HepG2 (cell line): ENCODE measurements around the gene GARS1. TPM values are rescaled to one million over a fixed set of nuclear protein-coding genes. Genes with fewer than 3 reads are reported as not detected.

ENCODE experiments used
- ATAC-seq: fragments of 200-7000 bp; cut with Tn5 transposase; 3 replicates; pipeline ENCODE4 v1.9.1; 2020; ENCODE audit warnings: mild to moderate bottlenecking, moderate library complexity
- BruUV-seq: library from RNA; stranded (reverse); fragments of 400-500 nt; replicated peaks from 2 replicates; lab custom pipeline; 2021; lab: Mats Ljungman, UMichigan
- CTCF ChIA-PET: fragments of 300-600 bp; formaldehyde crosslinking; extraction: SDS; loops from one replicate; lab custom pipeline; 2021; ENCODE audit warnings: low total read pairs, inconsistent platforms, low intra/inter-chr PET ratio; lab: Yijun Ruan, JAX
- POLR2A ChIA-PET: fragments of 350-600 bp; sonication (Branson Sonifier 250); formaldehyde crosslinking; loops from one replicate; lab custom pipeline; 2020; ENCODE audit warnings: antibody characterized with exemption, inconsistent platforms; lab: Yijun Ruan, JAX
- DNase-seq: peaks from one replicate; pipeline ENCODE4 v3.0.0-alpha.2; 2015; ENCODE audit warnings: low spot score
- FAIRE-seq: peaks from 3 replicates; lab custom pipeline; 2011; peaks lifted over from hg19 to GRCh38; lab: Jason Lieb, UNC
- H2AFZ ChIP-seq: one replicate; pipeline ENCODE4 v1.6.1; 2011; ENCODE audit warnings: low read length, inconsistent platforms
- H3K27ac ChIP-seq: fragments of 300-600 bp; 3 replicates; pipeline ENCODE4 v1.8.0; 2011; ENCODE audit warnings: mixed run types, mild to moderate bottlenecking, mixed read lengths, low read length, inconsistent platforms; ENCODE audit not compliant: insufficient read depth; ENCODE audit errors: extremely low read length
- H3K27me3 ChIP-seq, 2 experiments: fragments of 200-600 bp in 1 of 2; 2 replicates in 1 of 2; 3 replicates in 1 of 2; pipeline versions ENCODE4 v1.6.0 to v1.8.0; 2011; ENCODE audit warnings: low read length in 2 of 2, mild to moderate bottlenecking in 2 of 2, moderate library complexity in 2 of 2, inconsistent platforms in 1 of 2; ENCODE audit not compliant: insufficient read depth in 2 of 2, control insufficient read depth in 1 of 2
- H3K36me3 ChIP-seq, 2 experiments: fragments of 200-600 bp in 1 of 2; replicated peaks in 1 of 2; 2 replicates in 1 of 2; 3 replicates in 1 of 2; pipeline versions ENCODE4 v1.5.1 to v1.8.0; 2011; ENCODE audit warnings: low read length in 2 of 2, inconsistent platforms in 1 of 2; ENCODE audit not compliant: insufficient read depth in 2 of 2, control insufficient read depth in 1 of 2
- H3K4me1 ChIP-seq: 2 replicates; pipeline ENCODE4 v1.5.1; 2012; ENCODE audit warnings: low read length, inconsistent platforms; ENCODE audit not compliant: insufficient read depth
- H3K4me2 ChIP-seq: 2 replicates; pipeline ENCODE4 v1.6.0; 2011; ENCODE audit warnings: low read depth, low read length, inconsistent platforms
- H3K4me3 ChIP-seq, 3 experiments: fragments of 200-600 bp in 1 of 3; sonication (generic), shearing (Covaris generic) in 1 of 3; replicated peaks in 1 of 3; 2 replicates each; pipeline ENCODE4 v1.5.1; 2011 to 2016; ENCODE audit warnings: low read length in 3 of 3, inconsistent platforms in 2 of 3, low read depth in 2 of 3, mild to moderate bottlenecking in 2 of 3, control low read depth in 1 of 3, mixed read lengths in 1 of 3; ENCODE audit not compliant: insufficient read depth in 1 of 3
- H3K79me2 ChIP-seq: one replicate; pipeline ENCODE4 v1.6.1; 2011; ENCODE audit warnings: low read length, inconsistent platforms; ENCODE audit not compliant: insufficient read depth
- H3K9ac ChIP-seq: 2 replicates; pipeline ENCODE4 v1.6.0; 2011; ENCODE audit warnings: mild to moderate bottlenecking, low read depth, low read length, inconsistent platforms; ENCODE audit not compliant: insufficient read depth
- H3K9me3 ChIP-seq: 2 replicates; pipeline ENCODE4 v1.5.1; 2012; ENCODE audit warnings: mild to moderate bottlenecking, low read length
- H4K20me1 ChIP-seq: 2 replicates; pipeline ENCODE4 v1.6.0; 2011; ENCODE audit warnings: inconsistent platforms, mild to moderate bottlenecking, low read length, moderate library complexity; ENCODE audit not compliant: insufficient read depth
- ADNP ChIP-seq: sonication (generic); formaldehyde crosslinking; IDR thresholded peaks from 2 replicates; pipeline ENCODE4 v1.4.0; 2020; ENCODE audit warnings: missing genetic modification reagents
- NCOR1 ChIP-seq: fragments of 200-600 bp; sonication (generic); IDR thresholded peaks from 2 replicates; pipeline ENCODE4 v1.7.0; 2017; ENCODE audit warnings: antibody characterized with exemption, low read length, borderline replicate concordance
- NFAT5 ChIP-seq: sonication (generic); formaldehyde crosslinking; IDR thresholded peaks from 2 replicates; pipeline ENCODE4 v1.4.0; 2020; ENCODE audit warnings: missing genetic modification reagents
- NONO ChIP-seq, 2 experiments: fragments of 450-650 bp in 1 of 2; sonication (generic) in 1 of 2; formaldehyde crosslinking in 1 of 2; IDR thresholded peaks in 1 of 2; conservative IDR thresholded peaks in 1 of 2; 2 replicates each; pipeline versions ENCODE4 v1.6.1 to v1.8.0; 2017 to 2022; ENCODE audit warnings: mild to moderate bottlenecking in 1 of 2, missing genetic modification reagents in 1 of 2, moderate library complexity in 1 of 2
- PAF1 ChIP-seq: IDR thresholded peaks from 2 replicates; pipeline ENCODE4 v1.6.1; 2016; ENCODE audit warnings: missing genetic modification reagents, missing compliant biosample characterization
- PTBP1 ChIP-seq: fragments of 200-400 bp; formaldehyde crosslinking; IDR thresholded peaks from 2 replicates; pipeline ENCODE4 v1.6.1; 2018; ENCODE audit warnings: low read length, low read depth; ENCODE audit not compliant: poor library complexity, severe bottlenecking
- SOX13 ChIP-seq, 3 experiments: fragments of 450-650 bp in 1 of 3; sonication (generic) in 1 of 3; formaldehyde crosslinking in 1 of 3; IDR thresholded peaks in 2 of 3; conservative IDR thresholded peaks in 1 of 3; 2 replicates each; pipeline versions ENCODE4 v1.5.0 to v1.6.1; 2016 to 2020; ENCODE audit warnings: antibody characterized with exemption in 1 of 3, mild to moderate bottlenecking in 1 of 3, missing compliant biosample characterization in 1 of 3, missing genetic modification reagents in 1 of 3, moderate library complexity in 1 of 3
- ZBTB3 ChIP-seq: sonication (generic); formaldehyde crosslinking; IDR thresholded peaks from 2 replicates; pipeline ENCODE4 v1.4.0; 2020; ENCODE audit warnings: low read depth, mild to moderate bottlenecking, moderate library complexity, missing genetic modification reagents, borderline replicate concordance
- ZNF225 ChIP-seq: sonication (generic); formaldehyde crosslinking; IDR thresholded peaks from 2 replicates; pipeline ENCODE4 v1.4.0; 2020; ENCODE audit warnings: mild to moderate bottlenecking, missing genetic modification reagents
- ZNF333 ChIP-seq: sonication (generic); formaldehyde crosslinking; IDR thresholded peaks from 2 replicates; pipeline ENCODE4 v1.4.0; 2020; ENCODE audit warnings: mild to moderate bottlenecking, missing genetic modification reagents, borderline replicate concordance
- ZNF713 ChIP-seq: sonication (generic); formaldehyde crosslinking; IDR thresholded peaks from 2 replicates; pipeline ENCODE4 v1.4.0; 2020; ENCODE audit warnings: mild to moderate bottlenecking, missing genetic modification reagents
- ZNF768 ChIP-seq: sonication (generic); formaldehyde crosslinking; IDR thresholded peaks from 2 replicates; pipeline ENCODE4 v1.4.0; 2020; ENCODE audit warnings: missing genetic modification reagents
- WGBS: methylation state at CpG from one replicate; pipeline ENCODE4 v1.1.6; 2017; ENCODE audit warnings: low lambda C conversion rate; 5-methylcytosine and 5-hydroxymethylcytosine counted together
- in situ Hi-C: cut with HindIII; loops from 2 replicates; pipeline ENCODE4 v1.10.0; 2017; ENCODE audit warnings: low pct_unique_long_range_greater_than_20kb; ENCODE audit not compliant: extremely low pct_ligation_motif_present
- intact Hi-C: fragments of 100-400 bp; cut with micrococcal nuclease; formaldehyde crosslinking; loops from one replicate; pipeline ENCODE4 v1.10.0; 2022; ENCODE audit not compliant: unreplicated experiment
- polyA plus RNA-seq, 8 experiments: library from polyadenylated mRNA; depleted of rRNA in 3 of 8; stranded (reverse) in 7 of 8; unstranded in 1 of 8; fragments of >200 nt; fragmentation: Illumina TruSeq in 4 of 8; extraction: Trizol in 4 of 8; gene quantifications; 2 replicates each; pipeline versions ENCODE4 v1.2.1 to v1.2.3, GENCODE V29; 2011 to 2016; ENCODE audit warnings: low read depth in 4 of 8, missing spikeins in 1 of 8, mixed read lengths in 1 of 8; ENCODE audit not compliant: insufficient read depth in 1 of 8
- total RNA-seq, 5 experiments: library from RNA; depleted of rRNA; stranded (reverse); fragments of >200 nt; fragmentation: Illumina TruSeq; extraction: Trizol; gene quantifications; 2 replicates each; pipeline ENCODE4 v1.2.3, GENCODE V29; 2016; ENCODE audit warnings: low read depth in 1 of 5

GARS1 gene
- total and polyA plus RNA-seq, 2 of the 13 experiments (the other 11 are each of a cell fraction or from before 2014, with no cell fraction given), result 140 to 460 TPM

GRCh38 chr7:30644286-30644955 is 49.7 kb downstream of the GARS1 start (continued):
- no peak for TF ChIP-seq NONO (IDR thresholded peaks at IDR 0.05)
- no peak for TF ChIP-seq NONO (CRISPR knock-in tag; conservative IDR thresholded peaks at IDR 0.05)
- no peak for TF ChIP-seq PAF1 (CRISPR knock-in tag)

- no peak overlapping the region for H3K9ac ChIP-seq
- ChIA-PET CTCF (no interaction called here), POLR2A (no interaction called here)
- H3K27me3 ChIP-seq, result 0 out of 5 replicates have a peak, but pooled peaks cover 0 to 1% of the 10 kb centered on the region in 2 experiments
- DNase-seq (no peak), FAIRE-seq (no peak), ATAC-seq (no peak)
- 89% methylated on average over 3 of the region's 3 CpGs for WGBS
- peaks cover 11% of the 10 kb centered on the region for H3K4me1 ChIP-seq
- H3K4me3 ChIP-seq, result no peak overlapping the region
- H3K79me2 ChIP-seq, result no peaks in the 10 kb centered on the region
- no peaks in the 10 kb centered on the region for H3K36me3 ChIP-seq
- in situ Hi-C loops, result no loop called here
- intact Hi-C loops, result no loop called here
- no peak overlapping the region for H3K27ac ChIP-seq
- no peak overlapping the region for H3K4me2 ChIP-seq
- no peak overlapping the region for H2AFZ ChIP-seq
- no TSS peak for BruUV-seq
- no peaks in the 10 kb centered on the region for H3K9me3 ChIP-seq
- no peaks in the 10 kb centered on the region for H4K20me1 ChIP-seq
- TF ChIP-seq ZBTB3 (CRISPR knock-in tag) (no peak), ZNF713 (CRISPR knock-in tag) (no peak), ZNF768 (CRISPR knock-in tag) (no peak), NCOR1 (no peak), NFAT5 (CRISPR knock-in tag) (no peak), PTBP1 (no peak), ADNP (CRISPR knock-in tag) (no peak), SOX13 (IDR thresholded peaks at IDR 0.05) (no peak), SOX13 (CRISPR knock-in tag; conservative IDR thresholded peaks at IDR 0.05 in 1 of 2, IDR thresholded peaks at IDR 0.05 in 1 of 2) (no peak), ZNF225 (CRISPR knock-in tag) (no peak), ZNF333 (CRISPR knock-in tag) (no peak)
These were observed 51.0 kb downstream of the GARS1 start for GRCh38 chr7:30645661-30646060.
